SKM-1 treated with dmso at 0.1 percent for 144 hours (cell line): ENCODE results near the gene NDUFA7.
"Not testable (repeated sequence)": the region's sequence is repeated elsewhere in the genome, so short reads cannot be mapped to it uniquely, and the experiment has no call there.

ENCODE experiments used
- DNase-seq: peaks from one replicate; lab custom pipeline; 2025; ENCODE audit not compliant: unreplicated experiment; lab: John Stamatoyannopoulos, UW

NDUFA7 gene

DNA sequence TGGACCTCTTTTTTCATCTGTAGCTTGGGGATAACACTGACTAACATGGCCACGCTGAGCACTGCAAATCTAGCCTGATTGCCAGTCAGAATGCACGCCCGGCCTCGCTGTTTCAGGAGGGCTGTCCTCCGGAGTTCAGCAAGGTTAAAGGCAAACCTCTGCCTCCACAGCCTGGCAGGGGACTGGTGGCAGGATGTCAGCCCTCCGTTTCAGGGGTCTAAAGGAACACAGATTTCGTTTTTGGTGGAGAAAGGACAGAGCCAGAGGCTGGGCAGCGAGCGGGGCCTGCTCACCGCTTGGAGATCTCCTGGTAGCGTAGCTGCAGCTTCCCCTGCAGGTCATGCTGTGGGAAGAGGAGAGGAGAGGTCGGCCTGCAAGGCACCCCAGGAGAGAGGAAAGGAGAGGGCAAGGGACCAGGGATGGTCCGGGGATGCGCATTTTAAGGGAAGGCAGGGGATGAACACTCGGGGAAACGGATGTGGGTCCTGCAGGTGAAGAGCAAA lies 560 bp downstream of the NDUFA7 start:
- DNase-seq, result no peak

DNA sequence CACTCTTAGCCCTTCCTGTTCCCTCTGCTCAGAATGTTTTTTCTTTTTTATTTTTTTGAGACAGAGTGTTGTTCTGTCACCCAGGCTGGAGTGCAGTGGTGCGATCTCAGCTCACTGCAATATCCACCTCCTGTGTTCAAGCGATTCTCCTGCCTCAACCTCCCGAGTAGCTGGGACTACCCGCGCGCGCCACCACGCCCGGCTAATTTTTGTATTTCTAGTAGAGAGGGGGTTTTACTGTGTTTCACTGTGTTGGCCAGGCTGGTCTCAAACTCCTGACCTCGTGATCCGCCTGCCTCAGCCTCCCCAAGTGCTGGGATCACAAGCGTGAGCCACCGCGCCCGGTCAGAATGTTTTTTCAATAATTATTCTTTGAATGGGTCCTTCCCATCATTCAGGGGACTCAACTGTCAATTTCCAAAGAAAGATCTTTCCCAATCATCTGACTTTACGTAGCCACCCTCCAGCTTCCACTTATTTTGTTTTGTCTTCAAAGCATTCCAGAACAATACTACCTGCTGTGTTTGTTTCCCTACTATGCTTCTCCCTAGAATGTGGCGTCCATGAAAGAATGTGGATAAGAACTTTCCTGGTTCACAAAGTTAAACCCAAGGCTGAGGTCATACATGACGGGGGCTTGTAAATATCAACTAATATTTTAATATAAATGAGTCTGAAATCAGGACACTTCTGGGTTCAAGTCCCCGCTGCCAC lies 1.2 kb downstream of the NDUFA7 start:
- DNase-seq, result no peak

DNA sequence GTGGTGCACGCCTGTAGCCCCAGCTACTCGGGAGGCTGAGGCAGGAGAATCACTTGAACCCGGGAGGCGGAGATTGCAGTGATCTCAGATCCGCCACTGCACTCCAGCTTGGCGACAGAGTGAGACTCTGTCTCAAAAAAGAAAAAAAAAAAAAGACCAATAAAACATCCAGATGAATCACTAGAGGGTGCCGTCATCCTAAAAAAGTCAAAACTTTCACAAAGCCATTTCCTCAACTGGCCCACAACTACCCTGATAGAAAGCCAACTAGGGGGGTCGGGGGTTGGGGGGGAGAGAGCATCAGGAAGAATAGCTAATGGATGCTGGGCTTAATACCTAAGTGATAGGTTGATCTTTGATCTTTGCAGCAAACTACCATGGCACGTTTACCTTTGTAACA lies 2.3 kb downstream of the NDUFA7 start:
- DNase-seq, result not testable (repeated sequence)

DNA sequence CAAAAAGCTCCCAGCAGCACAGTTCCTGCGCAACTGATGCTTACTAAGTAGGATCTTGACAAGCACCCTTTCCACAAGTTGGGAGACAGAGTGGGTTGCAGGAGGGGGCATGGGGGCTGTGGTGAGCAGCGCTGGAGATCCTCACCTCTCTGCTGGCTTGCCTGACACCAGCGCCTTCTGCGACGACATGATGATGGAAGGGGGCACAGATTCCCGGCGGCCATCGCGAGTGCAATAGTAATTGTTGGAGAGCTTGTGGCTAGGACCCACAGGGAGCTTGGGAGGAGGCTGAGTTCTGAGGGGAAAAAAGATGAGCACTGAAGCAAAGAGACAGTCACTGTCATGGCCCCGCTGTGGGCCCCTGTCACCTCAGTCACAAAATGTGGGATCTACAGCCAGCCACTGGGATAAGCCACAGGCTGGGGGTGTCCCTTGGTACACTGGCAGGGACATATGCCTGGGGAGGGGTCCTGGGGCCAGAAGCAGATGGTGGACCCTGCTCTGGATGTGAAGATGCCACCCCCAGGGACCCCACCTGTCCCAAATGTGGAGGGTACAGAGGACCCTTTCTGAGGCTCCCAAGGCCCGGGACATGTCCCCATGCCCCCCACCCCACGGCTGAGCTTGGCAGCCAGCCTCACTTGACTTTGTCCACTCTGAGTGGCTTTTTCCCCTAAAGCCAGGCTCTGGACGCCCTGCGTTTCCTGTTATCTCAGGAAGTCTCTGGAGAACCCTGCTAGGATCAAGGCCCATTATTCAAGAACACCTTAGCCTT lies 4.6 kb downstream of the NDUFA7 start:
- no peak for DNase-seq

DNA sequence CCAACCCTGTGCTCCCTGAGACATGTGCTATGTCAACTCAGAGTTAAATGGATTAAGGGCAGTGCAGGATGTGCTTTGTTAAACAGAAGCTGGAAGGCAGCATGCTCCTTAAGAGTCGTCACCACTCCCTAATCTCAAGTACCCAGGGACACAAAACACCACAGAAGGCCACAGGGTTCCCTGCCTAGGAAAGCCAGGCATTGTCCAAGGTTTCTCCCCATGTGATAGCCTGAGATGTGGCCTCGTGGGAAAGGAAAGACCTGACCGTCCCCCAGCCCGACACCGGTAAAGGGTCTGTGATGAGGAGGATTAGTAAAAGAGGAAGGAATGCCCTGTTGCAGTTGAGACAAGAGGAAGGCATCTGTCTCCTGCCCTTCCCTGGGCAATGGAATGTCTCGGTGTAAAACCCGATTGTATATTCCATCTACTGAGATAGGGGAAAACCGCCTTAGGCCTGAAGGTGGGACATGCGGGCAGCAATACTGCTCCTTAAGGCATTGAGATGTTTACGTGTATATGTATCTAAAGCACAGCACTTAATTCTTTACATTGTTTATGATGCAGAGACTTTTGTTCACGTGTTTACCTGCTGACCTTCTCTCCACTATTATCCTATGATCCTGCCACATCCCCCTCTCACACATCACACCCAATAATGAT lies 6.1 kb downstream of the NDUFA7 start:
- DNase-seq, result not testable (repeated sequence)

DNA sequence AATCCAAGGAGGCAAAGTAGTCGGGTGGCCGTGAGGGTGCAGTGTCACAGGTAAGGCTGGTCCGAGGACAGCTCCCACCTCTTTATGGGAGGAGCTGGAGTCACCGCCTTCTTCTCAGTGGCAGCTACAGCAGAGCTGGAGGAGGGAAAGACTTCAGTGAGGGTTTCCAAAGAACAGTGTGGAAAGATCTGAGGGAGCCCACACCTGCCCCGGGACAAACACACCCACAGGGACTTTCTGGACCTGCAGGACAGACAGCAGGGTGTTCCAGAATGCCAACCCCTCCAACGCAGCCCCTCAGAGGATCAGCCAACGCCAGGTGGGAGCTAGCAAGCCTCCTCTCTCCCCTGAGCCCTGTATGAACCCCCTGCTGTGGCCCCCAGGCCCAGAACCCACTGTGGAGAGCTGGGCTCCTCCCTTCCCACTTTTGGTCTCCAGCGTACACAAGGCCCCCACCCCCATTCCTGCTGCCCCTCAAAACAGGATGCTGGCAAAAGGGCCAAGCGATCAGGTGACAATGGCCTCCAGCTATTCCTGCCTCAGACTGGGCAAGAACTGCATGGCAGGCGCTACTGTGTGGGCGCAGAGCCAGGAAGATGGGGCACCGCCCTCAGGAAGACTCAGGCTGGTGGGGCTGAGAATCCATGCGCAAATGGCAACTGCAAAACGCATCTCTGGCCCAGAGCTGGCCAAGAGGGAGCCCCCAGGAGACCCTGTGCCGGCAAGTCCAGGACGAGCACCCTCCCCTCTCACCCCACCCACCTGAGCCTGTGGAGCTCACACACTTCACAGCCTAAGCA lies 9.5 kb downstream of the NDUFA7 start:
- DNase-seq, result no peak

DNA sequence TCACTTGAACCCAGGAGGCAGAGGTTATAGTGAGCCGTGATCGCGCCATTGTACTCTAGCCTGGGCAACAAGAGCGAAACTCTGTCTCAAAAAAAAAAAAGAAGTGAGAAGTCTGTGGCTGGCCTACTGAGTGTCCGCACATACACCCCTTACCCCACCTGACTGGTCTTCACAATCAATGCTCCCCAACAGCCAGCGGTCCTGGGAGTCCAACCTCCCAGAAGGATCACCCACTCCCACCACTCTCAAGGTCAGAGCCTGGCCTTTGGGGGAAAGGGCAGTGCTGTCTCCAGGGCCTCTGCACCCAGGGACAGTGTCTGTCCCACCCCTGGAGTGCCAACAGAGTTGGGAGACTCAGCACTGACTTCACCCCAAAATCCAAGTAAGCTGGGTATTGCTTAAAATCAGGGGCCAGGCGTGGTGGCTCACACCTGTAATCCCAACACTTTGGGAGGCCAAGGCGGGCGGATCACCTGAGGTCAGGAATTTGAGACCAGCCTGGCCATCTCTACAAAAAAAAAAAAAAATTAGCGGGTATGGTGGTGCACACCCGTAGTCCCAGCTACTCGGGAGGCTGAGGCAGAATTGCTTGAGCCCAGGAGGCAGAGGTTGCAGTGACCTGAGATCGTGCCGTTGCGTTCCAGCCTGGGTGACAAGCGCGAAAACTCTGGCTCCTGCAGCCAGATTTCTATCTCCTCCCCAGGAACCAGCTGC lies 10.7 kb downstream of the NDUFA7 start:
- DNase-seq, result no peak

DNA sequence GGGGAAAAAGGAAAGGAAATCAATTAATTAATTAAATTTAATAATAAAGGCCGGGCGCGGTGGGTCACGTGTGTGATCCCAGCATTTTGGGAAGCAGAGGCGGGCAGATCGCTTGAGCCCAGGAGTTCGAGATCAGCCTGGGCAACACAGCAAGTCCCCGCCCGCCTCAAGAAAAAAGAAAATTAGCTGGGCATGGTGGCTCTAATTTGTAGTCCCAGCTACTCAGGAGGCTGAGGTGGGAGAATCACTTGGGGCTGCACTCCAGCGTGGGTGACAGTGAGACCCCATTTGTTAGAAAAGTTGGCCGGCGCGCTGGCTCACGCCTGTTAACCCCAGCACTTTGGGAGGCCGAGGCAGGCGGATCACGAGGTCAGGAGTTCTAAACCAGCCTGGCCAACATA lies 12.3 kb downstream of the NDUFA7 start:
- no peak for DNase-seq

DNA sequence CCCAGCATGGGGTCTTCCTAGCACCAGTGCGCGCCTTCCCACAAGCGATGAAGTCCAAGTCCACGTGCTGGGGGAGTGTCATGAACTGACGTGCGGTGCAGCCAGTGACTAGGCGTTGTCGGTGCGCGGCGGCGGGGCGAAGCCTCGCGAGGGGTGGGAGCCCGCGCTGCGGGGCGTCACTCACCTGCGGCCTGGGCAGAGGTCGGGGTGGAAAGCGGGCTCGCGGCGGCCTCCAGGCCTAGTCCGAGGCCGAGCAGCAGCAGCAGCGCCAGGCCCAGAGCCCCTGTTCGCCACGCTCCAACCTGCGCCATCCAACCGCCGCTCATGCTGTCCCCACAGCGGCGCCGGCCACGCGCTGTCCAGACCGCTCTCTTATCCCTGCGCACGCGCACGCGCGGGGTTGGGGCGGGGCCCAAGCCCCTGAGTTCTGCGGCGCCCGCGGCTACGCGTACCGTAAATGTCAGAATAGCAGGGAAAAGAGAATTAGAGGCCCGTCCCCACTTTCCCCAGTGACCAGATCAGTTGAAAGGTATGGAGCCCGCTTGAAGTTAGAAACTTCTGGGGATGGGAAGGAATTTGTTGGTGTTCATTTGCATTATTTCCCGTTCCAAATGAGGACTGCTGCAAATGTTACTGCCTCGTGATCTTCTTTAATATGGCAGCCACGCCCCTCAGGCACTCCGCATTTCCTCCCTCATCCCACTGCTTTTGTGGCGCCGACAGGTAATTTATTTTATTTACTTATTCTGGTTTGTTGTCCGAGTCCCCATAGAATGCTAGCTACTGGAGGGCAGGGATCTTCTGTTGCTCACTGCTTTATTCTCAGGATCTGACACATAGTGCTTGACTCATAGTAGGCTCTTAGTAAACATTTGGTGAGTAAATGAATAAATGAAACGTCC lies 13.0 kb downstream of the NDUFA7 start, which contains the start of gene CD320:
Gene CD320 (minus strand): TSS at position 394 of the 902 bp plus-strand sequence. CDS start 68 bp downstream, at position 326.
- no peak for DNase-seq

DNA sequence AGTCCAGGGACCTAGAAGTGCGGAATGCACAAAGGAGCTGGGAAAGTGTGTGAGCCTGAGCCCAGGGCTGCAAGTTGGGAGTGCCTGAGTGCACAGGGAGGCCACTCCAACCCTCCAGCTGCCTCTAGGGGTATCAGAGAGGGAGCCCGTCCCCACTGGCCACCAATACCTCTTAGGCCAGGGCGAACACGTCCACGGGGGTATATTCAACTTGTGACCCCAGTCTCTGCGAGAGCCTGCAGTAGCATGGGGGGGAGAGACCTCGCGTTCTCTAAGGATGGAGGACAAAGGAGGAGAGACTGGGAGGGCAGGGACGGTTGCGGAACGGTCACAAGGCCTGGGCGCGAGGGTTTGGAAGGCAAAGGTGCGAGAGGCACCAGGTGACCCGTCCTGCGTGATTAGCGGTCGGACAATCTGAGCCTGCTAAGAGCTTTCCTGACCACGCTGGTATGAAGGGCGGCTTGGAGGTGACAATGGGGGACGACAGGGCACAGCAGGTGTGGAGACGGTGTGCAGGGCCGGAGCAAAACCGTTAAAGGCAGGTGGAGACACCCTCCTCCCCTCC lies 13.7 kb downstream of the NDUFA7 start:
- no peak for DNase-seq

DNA sequence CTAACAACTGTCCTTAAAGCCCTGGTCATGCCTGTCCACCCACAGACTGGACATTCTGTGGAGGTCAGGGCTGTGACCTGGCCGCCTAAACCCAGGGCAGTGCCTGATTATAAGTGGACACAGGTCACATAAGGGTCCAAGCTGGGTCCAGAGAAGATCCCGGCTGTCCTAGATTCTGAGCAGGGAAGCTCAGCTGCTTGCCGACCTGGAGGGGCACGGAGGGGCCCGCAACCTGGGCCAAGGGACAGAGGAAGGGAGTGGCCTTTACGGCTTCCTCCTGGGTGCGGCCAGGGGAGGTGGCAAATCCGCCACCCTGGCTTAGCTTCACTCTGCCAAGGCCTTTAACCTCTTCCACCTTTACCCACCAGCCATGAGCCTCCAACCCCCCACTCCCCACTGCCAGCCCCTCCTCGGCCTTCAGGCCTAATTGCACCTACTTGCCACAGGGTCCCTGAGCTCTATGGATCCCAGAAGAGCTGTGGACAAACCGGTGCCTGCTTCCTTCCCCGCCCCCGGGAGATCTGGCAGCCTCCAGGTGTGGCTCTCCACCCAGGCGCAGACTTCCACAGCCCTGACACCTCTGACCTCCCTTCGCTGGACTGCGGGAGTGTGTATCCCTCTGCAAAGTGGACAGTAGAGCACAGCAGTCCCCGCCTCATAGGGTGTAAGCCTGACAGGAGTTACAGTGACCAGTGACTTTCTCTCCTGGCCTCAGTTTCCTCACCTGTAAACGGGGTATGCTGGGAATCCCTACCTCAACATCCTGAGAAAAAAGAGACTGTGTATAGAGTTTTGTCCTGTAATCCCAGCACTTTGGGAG lies 14.7 kb downstream of the NDUFA7 start:
- no peak for DNase-seq

DNA sequence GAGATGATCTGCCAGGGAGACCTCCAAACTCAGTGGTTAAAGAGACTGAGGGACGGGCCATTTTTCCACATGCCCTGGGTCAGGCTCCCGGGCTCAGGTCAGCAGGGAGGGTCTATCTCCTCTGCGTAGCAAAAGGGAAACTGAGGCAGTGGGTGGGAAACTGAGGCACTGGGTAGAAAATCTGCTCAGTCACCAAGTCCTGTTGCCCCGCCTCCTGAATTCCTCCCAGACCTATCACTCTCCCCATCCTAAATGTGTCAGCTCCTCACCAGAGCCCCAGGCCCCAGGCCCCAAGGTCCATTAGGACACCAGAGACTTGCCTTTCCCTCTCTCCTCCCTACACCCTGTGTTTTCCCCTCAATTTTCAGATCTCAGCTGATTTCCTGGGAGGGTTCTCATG lies 15.4 kb downstream of the NDUFA7 start:
- DNase-seq, result no peak

DNA sequence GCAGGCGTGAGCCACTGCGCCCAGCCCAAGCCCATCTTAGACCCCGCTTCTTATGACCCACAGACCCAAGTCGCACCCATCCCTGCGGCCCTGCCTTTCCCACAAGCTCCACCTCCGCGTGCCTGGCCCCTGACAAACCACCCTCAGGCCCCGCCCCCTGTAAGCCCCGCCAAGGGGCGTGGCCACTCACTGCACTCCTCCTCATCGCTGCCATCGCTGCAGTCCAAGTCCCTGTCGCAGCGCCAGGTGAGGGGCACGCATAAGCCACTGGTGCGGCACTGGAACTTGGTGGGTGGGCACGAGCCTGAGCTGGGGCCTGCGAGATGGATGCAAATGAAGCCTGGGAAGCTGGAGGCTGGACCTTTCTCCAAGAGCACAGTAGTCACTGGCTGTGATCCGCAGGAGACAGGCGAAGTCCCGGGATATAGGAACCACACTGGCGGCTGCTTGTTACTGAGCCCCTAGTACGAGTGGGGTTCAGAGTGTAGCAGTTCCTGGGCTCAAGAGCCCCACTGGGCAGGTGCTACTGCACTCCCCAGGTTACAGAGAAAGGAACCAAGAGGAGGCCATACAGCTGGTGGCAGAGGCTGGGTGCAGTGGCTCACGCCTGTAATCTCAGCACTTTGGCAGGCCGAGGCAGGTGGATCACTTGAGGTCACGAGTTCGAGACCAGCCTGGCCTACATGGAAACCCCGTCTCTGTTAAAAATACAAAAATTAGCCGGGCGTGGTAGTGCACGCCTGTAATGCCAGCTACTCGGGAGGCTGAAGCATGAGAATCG lies 16.1 kb downstream of the NDUFA7 start:
- DNase-seq, result no peak

DNA sequence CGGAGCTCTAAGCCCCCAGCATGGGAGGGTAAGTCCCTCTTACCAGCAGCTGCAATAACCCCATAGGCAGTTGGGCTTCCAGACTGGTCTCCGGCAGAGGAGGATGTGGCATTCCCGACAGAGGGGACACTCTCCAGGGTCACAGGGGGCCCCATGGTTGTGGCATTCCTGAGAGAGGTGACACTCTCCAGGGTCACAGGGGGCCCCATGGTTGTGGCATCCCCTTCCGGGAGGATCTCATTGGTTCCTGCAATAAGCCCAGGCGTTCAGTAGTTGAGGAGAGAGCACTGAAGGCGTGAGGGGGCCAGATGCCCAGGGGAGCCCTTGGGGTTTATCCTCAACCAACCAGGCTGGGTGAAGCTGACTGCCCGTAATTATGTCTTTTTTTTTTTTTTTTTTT lies 18.4 kb downstream of the NDUFA7 start:
- DNase-seq, result no peak

DNA sequence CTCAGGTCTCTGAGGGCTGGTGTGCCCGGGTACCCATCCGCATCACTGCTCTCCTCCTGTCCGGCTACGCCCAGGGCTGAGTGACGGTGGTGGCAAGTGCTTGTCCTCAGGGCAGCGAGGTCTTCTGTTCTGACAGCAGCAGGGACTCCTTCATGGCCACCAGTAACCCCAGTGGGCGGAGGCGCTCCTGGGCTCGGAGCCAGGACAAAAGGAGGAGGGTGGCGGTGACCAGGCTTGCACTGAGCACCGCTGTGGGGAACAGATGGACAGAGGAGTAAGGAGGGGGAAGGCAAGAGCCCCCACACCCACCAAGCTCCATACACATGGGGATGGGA lies 18.9 kb downstream of the NDUFA7 start:
- DNase-seq, result no peak

DNA sequence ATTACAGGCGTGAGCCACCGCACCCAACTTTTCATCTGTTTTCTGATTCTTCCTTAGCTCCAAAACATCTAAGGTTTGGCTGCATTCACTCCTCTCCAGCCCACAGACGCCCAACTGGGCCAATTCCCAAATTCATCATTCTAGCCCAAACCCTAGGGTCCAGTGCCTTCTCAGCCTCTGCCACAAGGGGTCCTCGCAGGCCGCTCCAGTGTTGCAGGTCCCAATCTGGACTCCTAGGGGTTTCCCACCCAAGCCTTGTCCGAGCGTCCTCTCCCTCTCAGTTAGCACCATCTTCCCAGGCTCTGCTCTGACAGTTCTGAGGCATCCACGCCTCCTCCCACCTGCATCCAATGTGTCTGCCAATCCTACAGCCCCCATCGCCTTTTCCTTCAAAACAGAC lies 29.8 kb downstream of the NDUFA7 start:
- DNase-seq, result not testable (repeated sequence)

DNA sequence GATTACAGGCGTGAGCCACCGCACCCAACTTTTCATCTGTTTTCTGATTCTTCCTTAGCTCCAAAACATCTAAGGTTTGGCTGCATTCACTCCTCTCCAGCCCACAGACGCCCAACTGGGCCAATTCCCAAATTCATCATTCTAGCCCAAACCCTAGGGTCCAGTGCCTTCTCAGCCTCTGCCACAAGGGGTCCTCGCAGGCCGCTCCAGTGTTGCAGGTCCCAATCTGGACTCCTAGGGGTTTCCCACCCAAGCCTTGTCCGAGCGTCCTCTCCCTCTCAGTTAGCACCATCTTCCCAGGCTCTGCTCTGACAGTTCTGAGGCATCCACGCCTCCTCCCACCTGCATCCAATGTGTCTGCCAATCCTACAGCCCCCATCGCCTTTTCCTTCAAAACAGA lies 44.7 kb downstream of the NDUFA7 start:
- not testable (repeated sequence) for DNase-seq
